Ecto neural progenitor cell (in vitro differentiated cells): ENCODE results near the gene MCM3AP.
"Not testable (repeated sequence)": the region's sequence is repeated elsewhere in the genome, so short reads cannot be mapped to it uniquely, and the experiment has no call there.

Experiments used
- DNase-seq: peaks from one replicate; pipeline ENCODE4 v3.0.0-alpha.2; 2018; ENCODE audit warnings: low spot score

Gene MCM3AP

GRCh38 chr21:46241577-46241976, 43.8 kb downstream of the MCM3AP start:
- DNase-seq: not testable (repeated sequence)

- no peak for DNase-seq
Observed at GRCh38 chr21:46239817-46240325, 45.5 kb downstream of the MCM3AP start.

GRCh38 chr21:46237474-46237873, 47.9 kb downstream of the MCM3AP start:
- no peak for DNase-seq

- DNase-seq: no peak
Observed at GRCh38 chr21:46234436-46234950, 50.9 kb downstream of the MCM3AP start.

- no peak for DNase-seq
Observed at GRCh38 chr21:46229923-46230260, 55.5 kb downstream of the MCM3AP start.

GRCh38 chr21:46229133-46229922, 56.1 kb downstream of the MCM3AP start:
- DNase-seq: peak; percentile 93

GRCh38 chr21:46228345-46229051, 56.9 kb downstream of the MCM3AP start, which contains the start of gene LSS:
LSS (minus strand) TSS chr21:46228774; CDS start chr21:46228745, 29 bp downstream.
- DNase-seq: peak; percentile 100

- no peak for DNase-seq
Observed at GRCh38 chr21:46227811-46228344, 57.5 kb downstream of the MCM3AP start.

GRCh38 chr21:46226920-46227599, 58.4 kb downstream of the MCM3AP start:
- peak; percentile 49 for DNase-seq

- peak; percentile 32 for DNase-seq
Observed at GRCh38 chr21:46226146-46226545, 59.3 kb downstream of the MCM3AP start.

GRCh38 chr21:46223661-46224060, 61.8 kb downstream of the MCM3AP start:
- not testable (repeated sequence) for DNase-seq

GRCh38 chr21:46223217-46223616, 62.2 kb downstream of the MCM3AP start:
- no peak for DNase-seq

- peak; percentile 21 for DNase-seq
Observed at GRCh38 chr21:46222436-46223116, 62.8 kb downstream of the MCM3AP start.

- no peak for DNase-seq
Observed at GRCh38 chr21:46221664-46222435, 63.6 kb downstream of the MCM3AP start.

- DNase-seq: peak; percentile 29
Observed at GRCh38 chr21:46220847-46221246, 64.6 kb downstream of the MCM3AP start.

- no peak for DNase-seq
Observed at GRCh38 chr21:46220275-46220810, 65.1 kb downstream of the MCM3AP start.

GRCh38 chr21:46219591-46220239, 65.7 kb downstream of the MCM3AP start:
- DNase-seq: peak; percentile 27

- DNase-seq: peak; percentile 32
Observed at GRCh38 chr21:46218906-46219590, 66.4 kb downstream of the MCM3AP start.

GRCh38 chr21:46217511-46218196, 67.8 kb downstream of the MCM3AP start:
- no peak for DNase-seq
